ENCODE results near the gene CCDC167. TPM values are rescaled to one million over a fixed set of nuclear protein-coding genes. Genes with fewer than 3 reads are reported as not detected.

The CCDC167 gene
- polyA plus RNA-seq, 1 donor from 2014 or later = 207 TPM

DNA sequence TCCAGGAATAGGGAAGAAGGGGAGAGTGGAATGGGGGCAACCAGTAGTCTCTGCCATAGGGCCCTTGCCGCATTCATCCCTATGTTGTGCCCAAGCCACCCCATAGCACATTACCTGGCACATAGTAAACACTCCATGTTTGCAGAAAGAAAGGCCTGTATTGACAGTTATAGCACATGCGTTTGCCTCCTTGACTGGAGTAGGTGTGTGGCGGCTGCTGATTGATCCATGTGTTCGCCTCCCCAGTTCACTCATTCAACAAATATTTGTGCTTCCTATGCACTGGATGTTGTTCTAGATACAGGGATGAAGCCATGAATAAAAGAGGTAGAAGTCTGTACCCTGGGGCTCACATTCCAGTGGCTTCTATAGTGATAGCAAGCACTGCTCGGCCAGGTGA is 19.8 kb upstream of the CCDC167 start:
- Histone ChIP-seq H3K9me3 (ENCODE audit: low read length) (no peaks in the 10 kb centered on the region), H3K4me2 (ENCODE audit: low read length) (no peak overlapping the region), H3K4me3 (ENCODE audit: low read length) (no peak overlapping the region), H4K20me1 (ENCODE audit: insufficient read depth) (no peaks in the 10 kb centered on the region), H3K9ac (ENCODE audit: low read length) (no peak overlapping the region), H3K27me3 (ENCODE audit: insufficient read depth, low read depth, low read length) (no peaks in the 10 kb centered on the region), H3K36me3 (ENCODE audit: insufficient read depth, low read length) (no peaks in the 10 kb centered on the region), H3K27ac (ENCODE audit: low read length) (no peak overlapping the region), H3K9me2 (ENCODE audit: insufficient read depth, low read length) (no peaks in the 10 kb centered on the region), H3K79me2 (replicated peaks; ENCODE audit: insufficient read depth, low read length) (no peaks in the 10 kb centered on the region), H2AFZ (ENCODE audit: low read depth, low read length) (no peak overlapping the region), H3F3A (ENCODE audit: insufficient read depth, low read length, poor library complexity, severe bottlenecking) (no peaks in the 10 kb centered on the region)
- no peak for TF ChIP-seq SMC3 (conservative IDR thresholded peaks at IDR 0.05; ENCODE audit: poor library complexity)

DNA sequence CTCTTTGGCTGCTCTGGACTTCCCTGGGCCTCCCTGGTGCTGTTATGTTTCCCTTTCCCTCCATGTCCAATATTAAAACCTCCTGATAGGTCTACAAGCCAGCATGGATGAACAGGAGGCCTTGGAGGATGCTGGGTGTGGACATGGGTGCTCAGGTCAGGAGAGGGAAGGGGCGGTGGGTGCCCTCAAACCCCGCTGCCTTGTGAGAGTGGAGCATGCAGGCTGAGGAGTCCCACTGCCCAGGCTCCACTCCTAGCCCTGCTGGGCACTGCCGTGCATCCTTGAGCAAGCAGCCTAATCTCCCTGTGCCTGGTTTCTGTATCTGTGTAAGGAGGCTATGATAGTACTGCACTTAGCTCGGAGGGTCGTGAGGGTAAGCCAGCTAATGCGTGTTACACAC is 18.4 kb upstream of the CCDC167 start:
- no peaks in the 10 kb centered on the region for H3K9me3 ChIP-seq (ENCODE audit: low read length)
- H3K36me3 ChIP-seq (ENCODE audit: insufficient read depth, low read length) = no peaks in the 10 kb centered on the region
- H3K79me2 ChIP-seq (replicated peaks; ENCODE audit: insufficient read depth, low read length) = no peaks in the 10 kb centered on the region
- TF ChIP-seq, protein P1, sequence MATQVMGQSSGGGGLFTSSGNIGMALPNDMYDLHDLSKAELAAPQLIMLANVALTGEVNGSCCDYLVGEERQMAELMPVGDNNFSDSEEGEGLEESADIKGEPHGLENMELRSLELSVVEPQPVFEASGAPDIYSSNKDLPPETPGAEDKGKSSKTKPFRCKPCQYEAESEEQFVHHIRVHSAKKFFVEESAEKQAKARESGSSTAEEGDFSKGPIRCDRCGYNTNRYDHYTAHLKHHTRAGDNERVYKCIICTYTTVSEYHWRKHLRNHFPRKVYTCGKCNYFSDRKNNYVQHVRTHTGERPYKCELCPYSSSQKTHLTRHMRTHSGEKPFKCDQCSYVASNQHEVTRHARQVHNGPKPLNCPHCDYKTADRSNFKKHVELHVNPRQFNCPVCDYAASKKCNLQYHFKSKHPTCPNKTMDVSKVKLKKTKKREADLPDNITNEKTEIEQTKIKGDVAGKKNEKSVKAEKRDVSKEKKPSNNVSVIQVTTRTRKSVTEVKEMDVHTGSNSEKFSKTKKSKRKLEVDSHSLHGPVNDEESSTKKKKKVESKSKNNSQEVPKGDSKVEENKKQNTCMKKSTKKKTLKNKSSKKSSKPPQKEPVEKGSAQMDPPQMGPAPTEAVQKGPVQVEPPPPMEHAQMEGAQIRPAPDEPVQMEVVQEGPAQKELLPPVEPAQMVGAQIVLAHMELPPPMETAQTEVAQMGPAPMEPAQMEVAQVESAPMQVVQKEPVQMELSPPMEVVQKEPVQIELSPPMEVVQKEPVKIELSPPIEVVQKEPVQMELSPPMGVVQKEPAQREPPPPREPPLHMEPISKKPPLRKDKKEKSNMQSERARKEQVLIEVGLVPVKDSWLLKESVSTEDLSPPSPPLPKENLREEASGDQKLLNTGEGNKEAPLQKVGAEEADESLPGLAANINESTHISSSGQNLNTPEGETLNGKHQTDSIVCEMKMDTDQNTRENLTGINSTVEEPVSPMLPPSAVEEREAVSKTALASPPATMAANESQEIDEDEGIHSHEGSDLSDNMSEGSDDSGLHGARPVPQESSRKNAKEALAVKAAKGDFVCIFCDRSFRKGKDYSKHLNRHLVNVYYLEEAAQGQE (IDR thresholded peaks at IDR 0.05; ENCODE audit: borderline replicate concordance) = no peak
- TF ChIP-seq EZH2 (IDR thresholded peaks at IDR 0.05; ENCODE audit: borderline replicate concordance, insufficient read depth, low read length, poor library complexity, severe bottlenecking) (no peak), EP300 (conservative IDR thresholded peaks at IDR 0.05; ENCODE audit: poor library complexity, severe bottlenecking) (no peak), RAD21 (conservative IDR thresholded peaks at IDR 0.05) (no peak), POLR2AphosphoS5 (IDR thresholded peaks at IDR 0.05) (no peak), TAF1 (IDR thresholded peaks at IDR 0.05; ENCODE audit: low read depth) (no peak), MXI1 (conservative IDR thresholded peaks at IDR 0.05; ENCODE audit: poor library complexity, severe bottlenecking) (no peak)
- no peaks in the 10 kb centered on the region for H3K9me2 ChIP-seq (ENCODE audit: insufficient read depth, low read length)
- no peak overlapping the region for H3K9ac ChIP-seq (ENCODE audit: low read length)
- no peak overlapping the region for H3K4me3 ChIP-seq (ENCODE audit: low read length)
- no peak overlapping the region for H3K4me2 ChIP-seq (ENCODE audit: low read length)
- H3F3A ChIP-seq (ENCODE audit: insufficient read depth, low read length, poor library complexity, severe bottlenecking) = no peaks in the 10 kb centered on the region
- H3K27me3 ChIP-seq (ENCODE audit: insufficient read depth, low read depth, low read length) = no peaks in the 10 kb centered on the region
- H4K20me1 ChIP-seq (ENCODE audit: insufficient read depth) = no peaks in the 10 kb centered on the region
- no peak overlapping the region for H2AFZ ChIP-seq (ENCODE audit: low read depth, low read length)
- no peak overlapping the region for H3K27ac ChIP-seq (ENCODE audit: low read length)

DNA sequence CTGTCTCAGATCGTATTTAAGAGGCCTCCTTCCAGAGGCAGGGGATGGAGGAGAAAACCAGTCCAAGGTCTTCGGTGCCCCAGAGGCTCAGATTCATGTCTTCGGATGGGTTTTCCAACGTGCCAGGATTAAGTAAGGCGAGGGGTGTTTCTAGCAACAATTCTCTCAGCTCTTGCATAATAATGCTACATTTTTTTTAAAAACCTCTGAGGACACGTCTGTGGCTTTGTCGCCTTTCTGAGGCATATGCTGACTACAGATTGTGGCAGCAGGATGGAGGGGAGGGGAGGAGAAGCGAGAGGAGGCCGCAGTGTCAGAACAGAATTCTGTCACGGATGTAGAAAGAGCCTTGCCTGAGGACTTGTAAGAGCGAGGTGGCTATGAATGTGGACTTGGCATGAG is 17.7 kb upstream of the CCDC167 start:
- Histone ChIP-seq H3K4me3 (ENCODE audit: low read length) (no peak overlapping the region), H3K79me2 (replicated peaks; ENCODE audit: insufficient read depth, low read length) (no peaks in the 10 kb centered on the region), H2AFZ (ENCODE audit: low read depth, low read length) (no peak overlapping the region), H3K9me2 (ENCODE audit: insufficient read depth, low read length) (no peaks in the 10 kb centered on the region), H3K9ac (ENCODE audit: low read length) (no peak overlapping the region), H3K36me3 (ENCODE audit: insufficient read depth, low read length) (no peaks in the 10 kb centered on the region), H3F3A (ENCODE audit: insufficient read depth, low read length, poor library complexity, severe bottlenecking) (no peaks in the 10 kb centered on the region), H3K27ac (ENCODE audit: low read length) (no peak overlapping the region), H3K9me3 (ENCODE audit: low read length) (no peaks in the 10 kb centered on the region), H4K20me1 (ENCODE audit: insufficient read depth) (no peaks in the 10 kb centered on the region), H3K27me3 (ENCODE audit: insufficient read depth, low read depth, low read length) (no peaks in the 10 kb centered on the region), H3K4me2 (ENCODE audit: low read length) (no peak overlapping the region)
- no peak for TF ChIP-seq POLR2AphosphoS5 (IDR thresholded peaks at IDR 0.05)
- no peak for TF ChIP-seq RAD21 (conservative IDR thresholded peaks at IDR 0.05)
- TF ChIP-seq EP300 (conservative IDR thresholded peaks at IDR 0.05; ENCODE audit: poor library complexity, severe bottlenecking) = no peak
- no peak for TF ChIP-seq MXI1 (conservative IDR thresholded peaks at IDR 0.05; ENCODE audit: poor library complexity, severe bottlenecking)
- TF ChIP-seq EZH2 (IDR thresholded peaks at IDR 0.05; ENCODE audit: borderline replicate concordance, insufficient read depth, low read length, poor library complexity, severe bottlenecking) = no peak
- TF ChIP-seq, protein P1 (IDR thresholded peaks at IDR 0.05; ENCODE audit: borderline replicate concordance) = no peak
- TF ChIP-seq TAF1 (IDR thresholded peaks at IDR 0.05; ENCODE audit: low read depth) = no peak
- TF ChIP-seq, protein P2, sequence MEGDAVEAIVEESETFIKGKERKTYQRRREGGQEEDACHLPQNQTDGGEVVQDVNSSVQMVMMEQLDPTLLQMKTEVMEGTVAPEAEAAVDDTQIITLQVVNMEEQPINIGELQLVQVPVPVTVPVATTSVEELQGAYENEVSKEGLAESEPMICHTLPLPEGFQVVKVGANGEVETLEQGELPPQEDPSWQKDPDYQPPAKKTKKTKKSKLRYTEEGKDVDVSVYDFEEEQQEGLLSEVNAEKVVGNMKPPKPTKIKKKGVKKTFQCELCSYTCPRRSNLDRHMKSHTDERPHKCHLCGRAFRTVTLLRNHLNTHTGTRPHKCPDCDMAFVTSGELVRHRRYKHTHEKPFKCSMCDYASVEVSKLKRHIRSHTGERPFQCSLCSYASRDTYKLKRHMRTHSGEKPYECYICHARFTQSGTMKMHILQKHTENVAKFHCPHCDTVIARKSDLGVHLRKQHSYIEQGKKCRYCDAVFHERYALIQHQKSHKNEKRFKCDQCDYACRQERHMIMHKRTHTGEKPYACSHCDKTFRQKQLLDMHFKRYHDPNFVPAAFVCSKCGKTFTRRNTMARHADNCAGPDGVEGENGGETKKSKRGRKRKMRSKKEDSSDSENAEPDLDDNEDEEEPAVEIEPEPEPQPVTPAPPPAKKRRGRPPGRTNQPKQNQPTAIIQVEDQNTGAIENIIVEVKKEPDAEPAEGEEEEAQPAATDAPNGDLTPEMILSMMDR (IDR thresholded peaks at IDR 0.05; ENCODE audit: poor library complexity, severe bottlenecking) = no peak
- no peak for TF ChIP-seq SMC3 (conservative IDR thresholded peaks at IDR 0.05; ENCODE audit: poor library complexity)

Data from neural cell (in vitro differentiated cells).